SU-DHL-6 (cell line): ENCODE data around the gene TMEM108.

ENCODE experiments used
- H2AFZ ChIP-seq: fragments of 200-600 bp; sonication (generic); 2 replicates; pipeline ENCODE4 v1.6.1; 2014; ENCODE audit warnings: low read depth, mild to moderate bottlenecking, moderate library complexity, mixed read lengths, antibody characterized with exemption, low read length; ENCODE audit not compliant: severe bottlenecking
- H3F3A ChIP-seq: fragments of 200-600 bp; shearing (Covaris generic); 2 replicates; pipeline ENCODE4 v1.6.0; 2016; ENCODE audit warnings: antibody characterized with exemption, mild to moderate bottlenecking; ENCODE audit not compliant: insufficient read depth
- H3K27ac ChIP-seq: fragments of 200-600 bp; sonication (generic); 2 replicates; pipeline ENCODE4 v1.5.1; 2016; ENCODE audit warnings: low read depth, mild to moderate bottlenecking, low read length, moderate library complexity, mixed read lengths
- H3K27me3 ChIP-seq: fragments of 200-600 bp; sonication (generic), shearing (Covaris generic); 2 replicates; pipeline ENCODE4 v1.6.0; 2014; ENCODE audit warnings: mild to moderate bottlenecking, low read length
- H3K36me3 ChIP-seq: fragments of 200-600 bp; sonication (generic); 2 replicates; pipeline ENCODE4 v1.6.1; 2014; ENCODE audit warnings: mild to moderate bottlenecking, low read length, mixed read lengths
- H3K4me2 ChIP-seq: fragments of 300-600, 200-600 bp; shearing (Covaris generic), sonication (generic); 2 replicates; pipeline ENCODE4 v1.6.0; 2014; ENCODE audit warnings: low read length, low read depth, mild to moderate bottlenecking; ENCODE audit not compliant: poor library complexity, severe bottlenecking
- H3K4me3 ChIP-seq: fragments of 200-600 bp; sonication (generic); 2 replicates; pipeline ENCODE4 v1.5.1; 2014; ENCODE audit warnings: antibody characterized with exemption, low read length, mild to moderate bottlenecking, mixed read lengths; ENCODE audit not compliant: insufficient read depth, poor library complexity, severe bottlenecking
- H3K79me2 ChIP-seq: fragments of 200-600 bp; sonication (generic); 2 replicates; pipeline ENCODE4 v1.6.1; 2014; ENCODE audit warnings: mild to moderate bottlenecking, low read length, moderate library complexity; ENCODE audit not compliant: insufficient read depth
- H3K9ac ChIP-seq: fragments of 200-600 bp; sonication (generic); 2 replicates; pipeline ENCODE4 v1.7.0; 2014; ENCODE audit warnings: mild to moderate bottlenecking, low read length
- H3K9me2 ChIP-seq: fragments of 200-600 bp; sonication (generic); replicated peaks from 2 replicates; pipeline ENCODE4 v1.6.1; 2014; ENCODE audit warnings: low read length; ENCODE audit not compliant: insufficient read depth
- H3K9me3 ChIP-seq: fragments of 200-600 bp; sonication (generic); 2 replicates; pipeline ENCODE4 v1.6.1; 2014; ENCODE audit warnings: low read length, mixed read lengths; ENCODE audit not compliant: insufficient read depth
- H4K20me1 ChIP-seq: fragments of 200-600 bp; sonication (generic); 2 replicates; pipeline ENCODE4 v1.6.1; 2014; ENCODE audit warnings: low read depth, mild to moderate bottlenecking, antibody characterized with exemption, low read length, moderate library complexity, mixed read lengths
- CTCF ChIP-seq: fragments of 200-600 bp; sonication (generic); IDR thresholded peaks from one replicate; pipeline ENCODE4 v1.5.1; 2017; ENCODE audit warnings: antibody characterized with exemption, mild to moderate bottlenecking, low read length, moderate library complexity; ENCODE audit not compliant: insufficient read depth, poor library complexity, severe bottlenecking
- EZH2phosphoT487 ChIP-seq: fragments of 200-600 bp; sonication (generic), shearing (Covaris generic); conservative IDR thresholded peaks from 2 replicates; pipeline ENCODE4 v1.6.1; 2018; ENCODE audit warnings: mild to moderate bottlenecking, antibody characterized with exemption, low read length, moderate library complexity, mixed read lengths

The TMEM108 gene

GRCh38 chr3:133376810-133377209 lies 338.6 kb downstream of the TMEM108 start:
- Histone ChIP-seq H3K4me2 (no peak overlapping the region), H3K27ac (no peak overlapping the region), H3K36me3 (no peaks in the 10 kb centered on the region), H3K9ac (no peak overlapping the region), H4K20me1 (no peaks in the 10 kb centered on the region), H2AFZ (no peak overlapping the region), H3F3A (no peaks in the 10 kb centered on the region), H3K4me3 (no peak overlapping the region), H3K9me2 (no peaks in the 10 kb centered on the region), H3K9me3 (no peaks in the 10 kb centered on the region), H3K79me2 (no peaks in the 10 kb centered on the region), H3K27me3 (no peaks in the 10 kb centered on the region)
- no peak for TF ChIP-seq CTCF
- TF ChIP-seq EZH2phosphoT487: no peak

GRCh38 chr3:133377396-133377795 lies 339.2 kb downstream of the TMEM108 start:
- Histone ChIP-seq H3K27ac (no peak overlapping the region), H3K4me2 (no peak overlapping the region), H3K4me3 (no peak overlapping the region), H2AFZ (no peak overlapping the region), H3K79me2 (no peaks in the 10 kb centered on the region), H3K36me3 (no peaks in the 10 kb centered on the region), H3K9ac (no peak overlapping the region), H4K20me1 (no peaks in the 10 kb centered on the region), H3K9me3 (no peaks in the 10 kb centered on the region), H3K27me3 (no peaks in the 10 kb centered on the region), H3F3A (no peaks in the 10 kb centered on the region), H3K9me2 (no peaks in the 10 kb centered on the region)
- TF ChIP-seq EZH2phosphoT487 (no peak), CTCF (no peak)

DNA sequence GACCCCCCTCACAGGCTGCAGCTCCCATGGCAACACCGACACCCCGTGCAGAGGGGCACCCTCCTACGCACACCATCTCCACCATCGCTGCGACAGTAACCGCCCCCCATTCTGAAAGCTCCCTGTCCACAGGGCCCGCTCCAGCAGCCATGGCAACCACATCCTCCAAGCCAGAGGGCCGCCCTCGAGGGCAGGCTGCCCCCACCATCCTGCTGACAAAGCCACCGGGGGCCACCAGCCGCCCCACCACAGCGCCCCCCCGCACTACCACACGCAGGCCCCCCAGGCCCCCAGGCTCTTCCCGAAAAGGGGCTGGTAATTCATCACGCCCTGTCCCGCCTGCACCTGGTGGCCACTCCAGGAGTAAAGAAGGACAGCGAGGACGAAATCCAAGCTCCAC lies 341.7 kb downstream of the TMEM108 start:
- Histone ChIP-seq H3K9me3 (no peaks in the 10 kb centered on the region), H3K9ac (no peak overlapping the region), H3K9me2 (no peaks in the 10 kb centered on the region), H3K4me2 (no peak overlapping the region), H3K36me3 (no peaks in the 10 kb centered on the region), H3F3A (no peaks in the 10 kb centered on the region), H3K27ac (no peak overlapping the region), H3K79me2 (no peaks in the 10 kb centered on the region), H3K4me3 (no peak overlapping the region), H4K20me1 (no peaks in the 10 kb centered on the region), H2AFZ (no peak overlapping the region), H3K27me3 (no peaks in the 10 kb centered on the region)
- no peak for TF ChIP-seq CTCF
- TF ChIP-seq EZH2phosphoT487: no peak
